Hematopoietic multipotent progenitor cell (in vitro differentiated cells): ENCODE results near the gene AHDC1. TPM values are rescaled to one million over a fixed set of nuclear protein-coding genes. Genes with fewer than 3 reads are reported as not detected.

Experiments
- DNase-seq, 3 donors: peaks; one replicate each; pipeline ENCODE4 v3.0.0-alpha.2; 2011 to 2015; ENCODE audit warnings: low read depth in 2 of 3, low spot score in 2 of 3
- small RNA-seq: library from RNA; depleted of rRNA; stranded (forward); fragments of <200 nt; gene quantifications from one replicate; pipeline ENCODE3, GENCODE V24; 2012
- total RNA-seq: library from RNA; depleted of rRNA; stranded (reverse); fragments of >200 nt; gene quantifications from one replicate; pipeline ENCODE4 v1.2.3, GENCODE V29; 2012

Gene AHDC1
- total RNA-seq, 1 donor: 20.5 TPM

DNA sequence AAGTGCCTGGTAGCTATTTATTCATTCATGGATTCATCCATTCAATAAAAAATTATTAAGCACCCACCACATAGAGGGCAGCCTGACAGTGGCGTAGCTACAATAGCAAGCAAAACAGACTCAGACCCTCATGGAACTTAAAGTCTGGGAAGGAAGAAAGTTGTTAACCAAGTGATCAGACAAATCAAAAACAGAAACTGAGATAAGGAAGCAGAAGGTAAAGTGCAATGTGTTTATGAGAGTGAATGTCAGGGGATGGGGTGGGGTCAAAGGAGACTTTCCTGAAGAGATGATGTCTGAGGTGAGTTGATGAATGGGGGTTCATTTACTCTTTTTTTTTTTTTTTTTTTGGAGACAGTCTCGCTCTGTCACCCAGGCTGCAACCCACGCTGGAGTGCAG, 111.1 kb downstream of the AHDC1 start:
- no peak for DNase-seq

DNA sequence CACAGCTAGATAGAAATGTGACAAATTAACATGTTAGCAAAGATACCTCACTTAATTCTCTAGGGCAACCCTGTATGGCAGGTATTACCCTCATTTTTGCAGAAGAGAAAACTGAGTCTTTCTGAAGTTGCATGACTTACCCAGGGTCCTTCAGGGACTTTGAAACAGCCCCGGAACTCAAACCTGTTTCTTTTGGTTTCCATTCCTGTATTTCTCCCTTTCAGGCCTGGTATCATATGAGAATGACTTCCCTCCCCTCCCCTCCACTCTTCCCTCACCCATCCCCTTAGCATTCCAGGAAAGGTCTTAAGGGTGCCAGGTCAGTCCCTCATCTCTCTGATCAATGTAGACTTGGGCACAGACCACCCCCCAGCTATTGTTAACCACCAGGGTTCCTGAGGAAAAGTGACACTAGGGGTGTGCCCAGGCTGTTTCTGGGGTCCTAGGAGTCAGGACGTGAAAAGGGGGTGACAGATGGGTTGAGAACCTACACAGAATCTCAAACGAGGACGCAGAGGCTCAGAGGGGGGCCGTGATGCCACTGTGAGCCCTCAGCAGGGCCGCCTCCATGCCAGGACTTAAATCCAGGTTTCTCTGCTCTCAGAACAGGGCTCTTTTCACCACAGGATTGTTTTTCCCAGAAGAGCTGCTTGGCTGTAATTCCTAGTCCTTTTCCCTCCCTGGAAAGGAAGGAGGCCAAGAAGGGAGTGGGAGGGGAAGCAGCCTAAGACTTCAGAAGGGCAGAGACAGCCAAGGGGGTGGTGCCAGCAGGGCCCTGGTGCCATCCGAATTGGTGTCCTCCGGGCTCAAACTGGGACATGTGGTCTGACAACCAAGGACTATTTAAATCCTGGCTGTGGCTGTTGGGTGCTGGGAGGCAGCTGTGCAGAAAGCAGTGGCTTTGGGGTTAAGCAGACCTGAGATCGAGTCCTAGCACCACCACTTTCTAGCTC, 111.9 kb downstream of the AHDC1 start:
- no peak for DNase-seq

DNA sequence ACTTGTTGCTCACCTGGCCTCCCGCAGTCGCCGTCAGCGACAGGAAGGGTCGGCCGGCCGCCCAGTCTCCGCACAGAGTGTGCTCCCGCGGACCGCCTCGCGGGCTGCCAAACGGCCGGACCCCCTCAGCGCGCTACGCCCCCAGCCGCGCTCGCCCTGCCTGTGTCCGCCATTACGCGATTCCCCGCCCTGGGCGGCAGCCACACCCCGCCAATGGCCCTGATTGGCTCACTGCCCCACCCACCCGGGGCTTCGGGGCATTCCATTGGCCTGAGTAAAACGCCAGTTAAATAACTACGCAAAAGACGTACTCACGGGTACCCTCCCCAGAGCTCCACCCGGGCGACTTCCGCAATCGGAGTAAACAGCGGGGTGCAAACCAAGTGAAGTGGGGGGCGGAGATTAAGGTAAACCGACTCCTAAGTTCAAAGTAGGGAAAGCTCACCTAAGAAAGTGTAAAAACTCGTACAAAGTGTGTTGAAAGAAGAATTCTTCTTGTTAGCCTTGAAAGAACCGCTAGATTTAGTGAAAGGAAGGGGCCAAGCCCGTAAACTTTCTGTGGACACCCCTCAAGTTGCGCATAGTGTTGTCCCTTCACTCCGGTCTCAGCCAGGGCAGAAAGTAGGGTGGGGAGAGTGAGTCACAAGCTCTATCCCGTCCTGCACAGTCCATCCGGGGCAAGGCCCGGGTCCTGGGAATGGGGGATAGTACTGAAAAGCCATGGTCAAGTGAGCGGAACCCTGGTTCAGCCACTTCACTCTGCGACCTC, 113.8 kb downstream of the AHDC1 start, which contains the start of gene WASF2:
Gene WASF2 (minus strand): TSS at position 195 of the 769 bp plus-strand sequence. CDS start 61,277 bp downstream, outside the sequence.
- DNase-seq: peak; percentile 88 to 99 (median 97)

DNA sequence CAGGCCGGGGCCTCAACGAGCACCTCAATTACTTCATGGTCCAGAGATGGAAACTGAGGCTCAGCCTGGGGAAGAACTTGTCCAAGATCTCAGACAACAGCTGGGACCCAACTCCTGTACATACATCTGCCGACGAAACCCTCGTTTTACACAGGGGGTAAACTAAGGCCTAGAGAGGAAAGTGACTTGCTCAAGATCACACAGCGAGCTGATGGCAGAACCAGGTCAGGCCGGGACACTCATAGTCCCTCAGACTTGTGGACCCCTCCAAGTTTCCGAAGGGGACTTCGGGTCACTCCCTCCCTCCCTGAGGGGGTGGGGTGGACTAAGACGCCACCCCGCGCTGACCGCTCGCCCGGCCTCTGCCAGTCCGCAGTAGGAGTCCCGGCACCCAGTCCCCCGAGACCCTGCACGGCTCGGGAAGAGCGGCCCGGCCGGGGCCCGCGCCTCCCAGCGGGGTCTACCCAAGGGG, 114.4 kb downstream of the AHDC1 start:
- peak; percentile 24 to 46 (median 42) for DNase-seq

DNA sequence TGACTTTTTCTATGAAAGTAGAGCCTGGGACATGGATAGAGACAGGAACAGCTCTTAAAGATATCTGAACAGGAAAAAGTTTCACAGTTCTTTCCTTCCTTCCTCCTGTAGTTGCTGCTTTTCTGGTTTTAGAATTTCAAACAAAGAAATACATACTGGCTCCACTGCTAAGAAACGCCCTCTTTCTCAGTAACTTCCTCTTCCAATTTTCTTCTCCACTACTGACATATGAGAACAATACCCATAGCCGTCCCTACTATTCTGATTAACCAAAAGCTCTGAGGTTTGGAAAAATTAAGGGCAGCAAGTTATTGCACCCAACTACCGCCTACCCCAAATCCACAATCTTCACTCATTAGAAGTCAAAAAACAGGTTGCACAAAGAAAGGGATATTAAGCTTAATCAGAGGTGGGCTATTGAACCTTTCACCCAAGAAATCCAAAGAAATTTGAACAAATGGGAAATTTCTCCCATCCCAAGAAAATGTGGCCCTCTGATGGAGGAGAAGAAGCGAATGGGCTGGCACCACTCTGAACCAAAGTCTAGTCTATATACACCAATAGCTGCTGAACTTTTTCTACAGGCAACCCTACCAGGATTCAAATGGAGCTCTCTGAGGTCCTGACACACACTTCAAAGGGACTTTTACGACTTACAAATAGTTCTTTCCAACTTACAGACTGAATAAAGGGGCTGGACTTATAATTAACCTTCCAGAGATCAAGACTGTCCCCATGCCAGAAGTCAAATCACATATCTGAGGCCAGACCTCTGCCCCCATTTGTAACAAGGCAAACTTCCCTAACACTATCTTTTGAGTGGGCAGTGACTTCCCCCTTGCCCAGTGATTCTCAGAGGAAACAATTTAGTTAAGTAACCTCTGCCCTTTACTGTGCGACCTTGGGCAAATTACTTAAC, 115.7 kb downstream of the AHDC1 start:
- peak in 2 of 3 donors; percentile 28 to 64 for DNase-seq

DNA sequence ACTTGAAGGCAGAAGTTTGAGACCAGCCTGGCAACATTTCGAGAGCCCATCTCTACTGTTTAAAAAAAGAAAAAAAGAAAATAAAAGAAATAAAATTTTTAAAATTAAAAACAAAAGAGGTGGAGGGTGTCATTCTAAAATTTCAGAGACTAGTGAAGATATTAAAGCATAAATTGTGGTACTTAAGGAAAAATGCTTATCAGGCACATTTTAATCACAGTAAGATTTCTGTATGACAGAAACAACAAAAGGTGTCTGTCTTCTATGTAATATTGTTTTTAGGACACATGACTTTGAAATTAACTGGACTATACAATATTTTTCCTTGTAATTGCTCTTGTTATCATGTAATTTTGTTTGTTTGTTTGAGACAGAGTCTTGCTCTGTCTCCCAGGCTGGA, 118.6 kb downstream of the AHDC1 start:
- no peak for DNase-seq

Small RNA genes lying within 50 kb of the gene (small RNA-seq; reads per million reads assigned to genes)
- gene AL031729.1: not detected

Other genes starting within 250 kb of the AHDC1 start
- gene MAP3K6, start 237.2 kb downstream of the AHDC1 start, total RNA-seq: 8.3 TPM
- under 0.01 TPM for gene FCN3, start 229.3 kb downstream of the AHDC1 start, total RNA-seq
- gene CD164L2, start 220.8 kb downstream of the AHDC1 start, total RNA-seq: under 0.01 TPM
- 4.3 TPM for gene GPR3, start 211.5 kb downstream of the AHDC1 start, total RNA-seq
- gene WASF2, start 114.0 kb downstream of the AHDC1 start, total RNA-seq: 43.9 TPM
- 10.8 TPM for gene FGR, start 31.0 kb upstream of the AHDC1 start, total RNA-seq
- gene IFI6, start 68.0 kb upstream of the AHDC1 start, total RNA-seq: 118 TPM
- gene FAM76A, start 121.8 kb upstream of the AHDC1 start, total RNA-seq: 10.2 TPM
- gene STX12, start 169.1 kb upstream of the AHDC1 start, total RNA-seq: 7.5 TPM
- 37.4 TPM for gene PPP1R8, start 226.6 kb upstream of the AHDC1 start, total RNA-seq